ENCODE measurements around the gene CYB5A. TPM values are rescaled to one million over a fixed set of nuclear protein-coding genes. Genes with fewer than 3 reads are reported as not detected.

The CYB5A gene
- polyA plus RNA-seq, 1 of the 3 experiments (the other 2 are of a cell fraction), result 42.1 TPM

- Histone ChIP-seq H3K27me3 (ENCODE audit: insufficient read depth) (no peaks in the 10 kb centered on the region), H2AFZ (ENCODE audit: low read depth) (no peak overlapping the region), H3K9me3 (no peaks in the 10 kb centered on the region), H3K9me2 (no peaks in the 10 kb centered on the region), H3F3A (replicated peaks; ENCODE audit: insufficient read depth) (no peaks in the 10 kb centered on the region), H3K27ac (ENCODE audit: low read depth in 2 of 2, low read length in 1 of 2) (no peak overlapping the region), H3K4me2 (no peak overlapping the region), H3K36me3 (replicated peaks in 1 of 2; ENCODE audit: control insufficient read depth in 1 of 2, insufficient read depth in 2 of 2, low read length in 1 of 2) (no peaks in the 10 kb centered on the region), H3K4me1 (ENCODE audit: control insufficient read depth in 1 of 2, insufficient read depth in 2 of 2, low read depth in 1 of 2, low read length in 1 of 2) (peaks cover 0 to 18% of the 10 kb centered on the region in 2 experiments; a peak in 1 of 4 replicates), H3K9ac (no peak overlapping the region), H3K79me2 (ENCODE audit: insufficient read depth) (no peaks in the 10 kb centered on the region), H3K4me3 (ENCODE audit: low read depth in 2 of 2, low read length in 1 of 2) (no peak overlapping the region), H4K20me1 (ENCODE audit: insufficient read depth) (no peaks in the 10 kb centered on the region)
- DNase-seq, result no peak
- TF ChIP-seq ELF1 (IDR thresholded peaks at IDR 0.05) (no peak), SIN3A (IDR thresholded peaks at IDR 0.05; ENCODE audit: borderline replicate concordance, low read depth, low read length) (no peak), FOSL2 (IDR thresholded peaks at IDR 0.05; ENCODE audit: borderline replicate concordance, low read depth) (no peak), USF2 (IDR thresholded peaks at IDR 0.05; ENCODE audit: borderline replicate concordance, low read depth, low read length) (no peak), IRF3 (IDR thresholded peaks at IDR 0.05; ENCODE audit: low read depth, low read length) (no peak), USF1 (IDR thresholded peaks at IDR 0.05; ENCODE audit: borderline replicate concordance, low read depth) (no peak), SMC3 (IDR thresholded peaks at IDR 0.05; ENCODE audit: low read depth, low read length) (no peak)
- ChIA-PET POLR2A (no interaction called here), CTCF (interaction anchor here (1.1 to 1.3 kb wide), 3 partner anchors 11 to 78 kb away, joined by 3 to 4 read pairs (median 3); no protein-coding TSS in a partner anchor)
- WGBS (ENCODE audit: low lambda C conversion rate), result 66% methylated on average over 10 of the region's 10 CpGs
These were observed 27.3 kb downstream of the CYB5A start for GRCh38 chr18:74264303-74265020.

- Histone ChIP-seq H3K9ac (no peak overlapping the region), H3K27ac (ENCODE audit: low read depth in 2 of 2, low read length in 1 of 2) (no peak overlapping the region), H3F3A (replicated peaks; ENCODE audit: insufficient read depth) (no peaks in the 10 kb centered on the region), H3K9me2 (no peaks in the 10 kb centered on the region), H3K27me3 (ENCODE audit: insufficient read depth) (no peaks in the 10 kb centered on the region), H3K36me3 (replicated peaks in 1 of 2; ENCODE audit: control insufficient read depth in 1 of 2, insufficient read depth in 2 of 2, low read length in 1 of 2) (no peaks in the 10 kb centered on the region), H3K4me1 (ENCODE audit: control insufficient read depth in 1 of 2, insufficient read depth in 2 of 2, low read depth in 1 of 2, low read length in 1 of 2) (peaks cover 0 to 15% of the 10 kb centered on the region in 2 experiments; a peak in 2 of 4 replicates), H3K4me3 (ENCODE audit: low read depth in 2 of 2, low read length in 1 of 2) (no peak overlapping the region), H3K9me3 (no peaks in the 10 kb centered on the region), H4K20me1 (ENCODE audit: insufficient read depth) (no peaks in the 10 kb centered on the region), H3K4me2 (no peak overlapping the region), H2AFZ (ENCODE audit: low read depth) (no peak overlapping the region), H3K79me2 (ENCODE audit: insufficient read depth) (no peaks in the 10 kb centered on the region)
- WGBS (ENCODE audit: low lambda C conversion rate), result 88% methylated on average over 6 of the region's 6 CpGs
- DNase-seq, result no peak
- POLR2A ChIA-PET, result no interaction called here
- CTCF ChIA-PET, result interaction anchor here (0.8 to 1.7 kb wide), 2 partner anchors 16 to 81 kb away, joined by 3 to 6 read pairs; no protein-coding TSS in a partner anchor
- TF ChIP-seq ELF1 (IDR thresholded peaks at IDR 0.05) (no peak), NFIC (IDR thresholded peaks at IDR 0.05; ENCODE audit: borderline replicate concordance) (no peak)
These were observed 30.6 kb downstream of the CYB5A start for GRCh38 chr18:74261053-74261713.
